Prostate gland (tissue), 2 donors: ENCODE data around the gene GABPB1. TPM values are rescaled to one million over a fixed set of nuclear protein-coding genes. Genes with fewer than 3 reads are reported as not detected.
A peak's percentile ranks its signal among the peaks of the same experiment; 100 is the strongest.

Source experiments
- DNase-seq: peaks from one replicate; pipeline ENCODE4 v3.0.0-alpha.2; 2019; ENCODE audit warnings: low spot score
- H3K27ac ChIP-seq, 2 donors: fragments of 200-600 bp; sonication (generic); 2 replicates each; pipeline ENCODE4 v1.5.1; 2017 to 2019
- H3K27me3 ChIP-seq: fragments of 200-600 bp; sonication (generic); replicated peaks from 2 replicates; pipeline ENCODE4 v1.5.1; 2019; ENCODE audit not compliant: insufficient read depth
- H3K36me3 ChIP-seq, 2 donors: fragments of 200-600 bp; sonication (generic); 1 replicate in 1 of 2; 2 replicates in 1 of 2; pipeline versions ENCODE4 v1.5.1 to v1.8.1; 2017 to 2019
- H3K4me1 ChIP-seq: fragments of 200-600 bp; sonication (generic); replicated peaks from 2 replicates; pipeline ENCODE4 v1.5.1; 2019
- H3K4me3 ChIP-seq, 2 donors: fragments of 200-600 bp; sonication (generic); 2 replicates each; pipeline ENCODE4 v1.5.1; 2017 to 2019
- H3K9me3 ChIP-seq: fragments of 200-600 bp; sonication (generic); 2 replicates; pipeline ENCODE4 v1.5.1; 2017
- CTCF ChIP-seq, 4 experiments: fragments of 200-600 bp in 2 of 4; fragments of 450-650 bp in 2 of 4; sonication (generic) in 2 of 4; IDR thresholded peaks; 1 replicate in 3 of 4; 2 replicates in 1 of 4; pipeline ENCODE4 v1.5.1; 2016 to 2019; ENCODE audit warnings: antibody characterized with exemption in 4 of 4, mild to moderate bottlenecking in 2 of 4, moderate library complexity in 2 of 4
- POLR2A ChIP-seq: fragments of 450-650 bp; IDR thresholded peaks from one replicate; pipeline ENCODE4 v1.6.1; 2016; ENCODE audit warnings: antibody characterized with exemption, mild to moderate bottlenecking
- POLR2AphosphoS5 ChIP-seq: sonication (generic); formaldehyde crosslinking; IDR thresholded peaks from one replicate; pipeline ENCODE4 v1.6.1; 2017; ENCODE audit warnings: antibody characterized with exemption
- WGBS: methylation state at CpG from one replicate; pipeline ENCODE4 v1.1.5; 2018; 5-methylcytosine and 5-hydroxymethylcytosine counted together
- intact Hi-C: fragments of 100-400 bp; cut with DNase I; formaldehyde crosslinking; loops from one replicate; pipeline ENCODE4 v1.14.2; 2022
- total RNA-seq, 2 donors: library from RNA; depleted of rRNA; stranded (reverse); fragments of >200 nt; gene quantifications; one replicate each; pipeline ENCODE4 v1.1.0, GENCODE V29; 2016

Gene GABPB1
- total RNA-seq, 2 donors from 2014 or later: 31.8 to 34.1 TPM

- intact Hi-C loops: no loop called here
- no peaks in the 10 kb centered on the region for H3K27me3 ChIP-seq
- 92% methylated on average over 2 of the region's 2 CpGs for WGBS
- TF ChIP-seq CTCF (IDR thresholded peaks at IDR 0.05) (no peak), POLR2AphosphoS5 (no peak), POLR2A (no peak)
- no peaks in the 10 kb centered on the region for H3K36me3 ChIP-seq
- H3K4me3 ChIP-seq: no peak overlapping the region
- H3K4me1 ChIP-seq: no peaks in the 10 kb centered on the region
- H3K9me3 ChIP-seq: no peaks in the 10 kb centered on the region
- DNase-seq: no peak
- no peak overlapping the region for H3K27ac ChIP-seq
Observed at GRCh38 chr15:50365570-50365969, 10.6 kb upstream of the GABPB1 start.

- 95% methylated on average over 2 of the region's 2 CpGs for WGBS
- DNase-seq: no peak
- Histone ChIP-seq H3K4me1 (no peaks in the 10 kb centered on the region), H3K9me3 (no peaks in the 10 kb centered on the region), H3K4me3 (no peak overlapping the region), H3K27ac (no peak overlapping the region), H3K27me3 (no peaks in the 10 kb centered on the region), H3K36me3 (no peaks in the 10 kb centered on the region)
- TF ChIP-seq POLR2A (no peak), POLR2AphosphoS5 (no peak), CTCF (IDR thresholded peaks at IDR 0.05) (no peak)
- intact Hi-C loops: no loop called here
Observed at GRCh38 chr15:50363612-50364011, 8.6 kb upstream of the GABPB1 start.

- Histone ChIP-seq H3K27ac (no peak overlapping the region), H3K36me3 (no peaks in the 10 kb centered on the region), H3K27me3 (no peaks in the 10 kb centered on the region), H3K4me3 (no peak overlapping the region), H3K4me1 (no peaks in the 10 kb centered on the region), H3K9me3 (no peaks in the 10 kb centered on the region)
- TF ChIP-seq POLR2AphosphoS5 (no peak), POLR2A (no peak), CTCF (IDR thresholded peaks at IDR 0.05) (no peak)
- intact Hi-C loops: no loop called here
- no peak for DNase-seq
- WGBS: 85% methylated on average over 6 of the region's 6 CpGs
Observed at GRCh38 chr15:50361756-50362155, 6.8 kb upstream of the GABPB1 start.

- WGBS: 84% methylated on average over 1 of the region's 1 CpG
- no peak for TF ChIP-seq POLR2AphosphoS5
- TF ChIP-seq CTCF (IDR thresholded peaks at IDR 0.05): peak in 1 of 4 experiments; percentile 23
- no peak for TF ChIP-seq POLR2A
- intact Hi-C loops: loop anchor here (10.0 kb wide), 3 partner anchors 66 to 1204 kb away; partner anchors contain the start of genes COPS2, SPPL2A and USP8
- Histone ChIP-seq H3K4me1 (no peaks in the 10 kb centered on the region), H3K9me3 (no peaks in the 10 kb centered on the region), H3K27ac (no peak overlapping the region), H3K36me3 (no peaks in the 10 kb centered on the region), H3K4me3 (no peak overlapping the region), H3K27me3 (no peaks in the 10 kb centered on the region)
- no peak for DNase-seq
Observed at GRCh38 chr15:50358845-50359244, 3.8 kb upstream of the GABPB1 start.

- Histone ChIP-seq H3K4me1 (no peaks in the 10 kb centered on the region), H3K36me3 (no peaks in the 10 kb centered on the region), H3K4me3 (peak overlapping the region; percentile 99 to 100), H3K27ac (peak overlapping the region in 1 of 2 donors; percentile 99), H3K27me3 (no peaks in the 10 kb centered on the region), H3K9me3 (no peaks in the 10 kb centered on the region)
- no peak for DNase-seq
- TF ChIP-seq POLR2AphosphoS5 (no peak), CTCF (IDR thresholded peaks at IDR 0.05) (no peak), POLR2A (no peak)
- intact Hi-C loops: loop anchor here (10.0 kb wide), 3 partner anchors 69 to 1201 kb away; partner anchors contain the start of genes COPS2, SPPL2A and USP8
- WGBS: 12% methylated on average over 2 of the region's 2 CpGs
Observed at GRCh38 chr15:50355980-50356379, 982 bp upstream of the GABPB1 start.
